AG10803 (cell line): Measurements from ENCODE around the gene NEURL3.

Experiments used
- DNase-seq: peaks from one replicate; pipeline ENCODE4 v3.0.0; 2010; ENCODE audit warnings: low read depth
- H3K4me3 ChIP-seq: 2 replicates; pipeline ENCODE4 v1.5.1; 2011; ENCODE audit warnings: mild to moderate bottlenecking, low read length, control low read depth
- CTCF ChIP-seq: conservative IDR thresholded peaks from 2 replicates; pipeline ENCODE4 v1.5.1; 2011; ENCODE audit warnings: mild to moderate bottlenecking, low read length, control low read depth, inconsistent platforms

NEURL3 gene

GRCh38 chr2:96449637-96450036 lies 55.5 kb downstream of the NEURL3 start:
- no peak overlapping the region for H3K4me3 ChIP-seq
- no peak for DNase-seq
- no peak for TF ChIP-seq CTCF

DNA sequence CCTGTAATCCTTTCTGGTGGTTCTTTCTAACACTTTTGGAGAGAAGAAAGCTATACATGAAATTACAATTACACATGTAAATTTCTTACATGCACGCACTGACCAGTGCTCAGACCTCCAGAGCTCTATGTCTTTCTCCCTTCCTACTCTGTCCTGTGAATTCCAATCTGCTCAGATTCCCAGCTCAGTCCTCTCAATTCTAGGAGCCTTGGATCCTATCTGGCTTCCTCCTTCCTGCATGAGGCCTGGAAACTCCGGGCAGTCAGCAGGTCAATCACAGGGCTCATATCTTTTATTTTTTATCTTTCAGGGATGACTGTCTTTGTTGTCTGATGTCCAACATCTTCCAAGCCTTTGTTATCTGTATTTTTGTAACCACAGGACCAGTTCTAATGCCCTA lies 56.0 kb downstream of the NEURL3 start:
- DNase-seq = no peak
- TF ChIP-seq CTCF = no peak
- no peak overlapping the region for H3K4me3 ChIP-seq

DNA sequence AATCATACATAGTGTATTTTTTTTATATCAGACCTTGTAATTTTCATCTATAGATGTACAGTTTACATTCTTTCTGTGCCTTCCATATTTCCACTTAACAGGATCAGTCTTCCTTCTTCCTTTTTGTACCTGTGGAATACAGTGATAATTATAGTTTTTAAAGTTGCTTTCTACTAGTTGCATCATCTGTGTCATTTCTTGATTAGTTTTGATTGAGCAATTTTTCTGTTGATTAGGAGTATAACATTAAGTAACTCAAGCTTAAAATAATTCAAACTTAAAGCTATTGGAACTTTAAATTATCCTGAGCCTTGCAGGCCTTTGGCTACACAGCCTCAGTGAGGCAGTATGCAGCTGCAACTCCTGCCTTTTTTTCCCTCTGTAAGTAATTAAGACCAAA lies 57.4 kb downstream of the NEURL3 start:
- no peak for DNase-seq
- TF ChIP-seq CTCF = no peak
- no peak overlapping the region for H3K4me3 ChIP-seq
